ENCODE data around the gene SLC37A1.

The SLC37A1 gene

DNA sequence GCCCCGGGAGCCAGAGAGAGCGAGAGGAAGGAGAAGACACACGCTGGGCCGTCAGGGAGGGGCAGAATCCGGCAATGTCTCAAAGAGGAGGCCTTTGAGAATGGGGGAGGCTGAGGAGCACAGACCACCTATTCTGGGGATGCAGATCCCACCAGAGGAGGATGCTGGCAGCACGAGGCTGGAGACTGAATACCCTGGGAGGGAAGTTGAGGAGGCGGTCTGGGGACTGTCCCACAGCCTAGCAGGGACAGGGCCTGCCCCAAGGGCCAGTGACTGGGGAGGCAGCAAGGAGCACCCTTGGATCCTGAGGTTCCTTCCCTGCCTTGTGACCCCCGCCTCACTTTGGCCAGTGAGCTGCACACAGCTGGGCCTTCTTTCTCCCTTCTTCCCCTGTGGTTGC lies 49.2 kb downstream of the SLC37A1 start:
- DNase-seq (ENCODE audit: low read depth) = no peak

DNA sequence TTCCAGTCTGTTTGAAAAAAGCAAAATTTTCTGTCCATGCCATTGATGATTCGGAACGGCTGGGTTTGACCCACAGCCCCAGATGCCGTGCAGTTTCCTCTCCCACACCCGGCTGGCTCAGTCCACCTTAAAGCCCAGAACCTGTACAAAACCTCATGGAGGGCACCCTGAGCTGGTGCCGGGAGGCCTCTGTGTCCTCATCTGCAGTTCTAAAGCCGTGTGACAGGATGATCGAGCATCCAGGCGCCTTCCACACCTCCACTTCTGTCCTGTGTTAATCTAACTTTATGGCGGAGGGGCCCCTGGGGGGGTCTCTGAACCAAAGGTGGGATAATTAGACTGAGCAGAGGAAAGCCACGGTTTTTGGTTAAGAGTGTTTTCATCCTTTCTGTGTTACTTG lies 49.6 kb downstream of the SLC37A1 start:
- DNase-seq (ENCODE audit: low read depth) = no peak

GRCh38 chr21:42563686-42564085 lies 50.0 kb downstream of the SLC37A1 start:
- DNase-seq (ENCODE audit: low read depth) = no peak

DNA sequence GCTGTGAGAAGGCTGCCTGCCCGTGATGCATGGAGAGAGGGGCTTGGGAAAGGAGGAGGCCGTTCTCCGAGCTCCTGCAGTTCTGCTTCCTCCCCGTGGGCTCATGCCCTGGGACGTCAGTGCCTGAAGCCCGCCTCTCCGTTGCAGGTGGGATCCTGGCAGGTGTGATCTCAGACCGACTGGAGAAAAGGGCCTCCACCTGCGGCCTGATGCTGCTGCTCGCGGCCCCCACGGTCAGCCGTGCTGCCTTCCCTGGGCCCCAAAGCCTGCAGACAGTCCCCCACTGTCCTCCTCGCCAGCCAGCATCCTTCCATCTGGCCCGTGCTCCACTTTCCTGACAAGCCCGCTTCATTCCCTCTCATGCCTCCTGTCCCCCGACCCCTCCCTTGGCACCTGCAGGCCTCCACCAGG lies 50.9 kb downstream of the SLC37A1 start:
- no peak for DNase-seq (ENCODE audit: low read depth)

DNA sequence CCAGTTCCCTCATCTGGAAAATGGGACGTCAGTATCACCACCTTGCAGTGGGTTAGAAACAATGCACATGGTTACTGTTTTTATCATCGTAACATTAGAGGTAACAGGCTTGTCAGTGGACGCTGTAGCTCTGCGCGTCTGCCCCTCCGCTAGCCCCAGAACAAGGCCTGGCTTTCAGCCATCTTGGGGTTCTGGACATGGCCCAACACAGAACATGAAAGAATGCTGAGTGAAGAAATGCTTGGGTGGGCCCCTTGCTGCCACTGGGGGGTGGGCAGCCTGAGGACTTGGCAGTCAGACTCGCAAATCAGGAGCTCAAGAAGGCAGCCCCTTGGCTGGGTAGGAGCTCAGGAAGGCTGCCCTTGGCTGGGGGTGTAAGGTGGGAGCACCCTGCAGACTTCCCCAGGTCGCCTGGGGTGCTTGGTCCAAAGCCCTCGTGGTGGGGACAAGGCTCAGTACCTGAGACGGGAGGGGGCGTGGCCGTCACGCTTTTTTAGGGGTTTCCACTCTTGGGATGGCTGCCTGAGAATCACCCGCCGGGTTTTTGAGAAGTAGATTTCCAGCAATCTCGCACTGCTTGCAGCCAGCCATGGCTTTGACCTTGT lies 51.7 kb downstream of the SLC37A1 start:
- DNase-seq (ENCODE audit: low read depth) = no peak

GRCh38 chr21:42565886-42566523 lies 52.4 kb downstream of the SLC37A1 start:
- no peak for DNase-seq (ENCODE audit: low read depth)

- no peak for DNase-seq (ENCODE audit: low read depth)
Observed at GRCh38 chr21:42566524-42567213, 53.0 kb downstream of the SLC37A1 start.

DNA sequence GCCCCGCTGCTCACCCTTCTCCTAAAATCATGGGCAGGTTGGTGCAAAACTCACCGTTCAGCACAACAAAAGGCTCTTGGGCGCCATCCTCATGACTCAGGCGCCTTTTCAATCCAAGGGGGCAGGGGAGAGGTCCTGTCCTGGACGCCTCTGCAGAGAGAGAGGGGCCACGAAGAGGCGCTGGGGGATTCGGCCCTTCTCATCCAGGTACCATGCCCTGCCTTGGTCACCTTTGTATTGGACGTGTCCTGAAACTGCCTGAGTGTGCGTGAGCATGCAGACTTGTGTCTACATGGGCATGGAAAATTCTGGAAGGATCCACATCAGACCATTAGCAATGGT lies 53.5 kb downstream of the SLC37A1 start:
- no peak for DNase-seq (ENCODE audit: low read depth)

DNA sequence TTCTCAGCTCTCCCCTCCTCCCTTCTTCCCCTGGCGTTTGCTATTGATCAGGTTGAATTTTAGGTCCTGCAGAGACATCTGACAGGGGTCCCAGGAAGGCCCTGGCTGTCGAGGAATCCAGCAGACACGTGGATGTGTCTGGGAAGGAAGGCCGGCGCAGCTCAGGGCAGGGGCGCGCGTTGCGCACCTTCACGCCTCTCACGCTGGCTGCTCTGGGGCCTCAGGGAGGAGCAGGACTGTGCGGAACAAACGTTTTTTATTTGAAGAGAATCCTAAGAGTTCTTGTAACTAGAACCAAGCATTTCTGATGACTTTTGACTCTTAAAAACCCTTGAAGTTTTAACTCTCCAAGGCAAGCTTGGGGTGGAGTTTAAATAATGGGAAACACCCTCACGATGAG lies 54.2 kb downstream of the SLC37A1 start:
- DNase-seq (ENCODE audit: low read depth) = no peak

DNA sequence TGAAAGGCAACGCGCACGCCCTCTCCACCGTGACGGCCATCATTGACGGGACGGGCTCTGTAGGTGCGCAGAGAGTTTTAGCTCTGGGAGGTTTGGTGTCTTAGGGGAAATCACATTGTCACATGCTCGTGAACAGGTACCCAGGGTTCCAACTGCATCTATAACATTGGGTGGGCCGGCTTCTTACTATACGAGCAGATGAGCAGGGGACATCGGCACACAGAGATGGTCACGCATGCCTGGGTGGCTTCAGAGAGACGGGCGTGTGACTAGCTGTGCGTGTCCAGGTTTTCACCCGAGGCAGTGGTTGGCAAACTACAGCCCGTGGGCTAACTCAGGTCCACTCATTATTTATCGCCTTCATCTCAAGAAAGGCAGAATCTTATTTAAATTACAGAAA lies 54.7 kb downstream of the SLC37A1 start:
- DNase-seq (ENCODE audit: low read depth) = no peak

GRCh38 chr21:42568866-42569731 lies 55.4 kb downstream of the SLC37A1 start:
- DNase-seq (ENCODE audit: low read depth) = no peak

- no peak for DNase-seq (ENCODE audit: low read depth)
Observed at GRCh38 chr21:42569732-42570301, 56.2 kb downstream of the SLC37A1 start.

DNA sequence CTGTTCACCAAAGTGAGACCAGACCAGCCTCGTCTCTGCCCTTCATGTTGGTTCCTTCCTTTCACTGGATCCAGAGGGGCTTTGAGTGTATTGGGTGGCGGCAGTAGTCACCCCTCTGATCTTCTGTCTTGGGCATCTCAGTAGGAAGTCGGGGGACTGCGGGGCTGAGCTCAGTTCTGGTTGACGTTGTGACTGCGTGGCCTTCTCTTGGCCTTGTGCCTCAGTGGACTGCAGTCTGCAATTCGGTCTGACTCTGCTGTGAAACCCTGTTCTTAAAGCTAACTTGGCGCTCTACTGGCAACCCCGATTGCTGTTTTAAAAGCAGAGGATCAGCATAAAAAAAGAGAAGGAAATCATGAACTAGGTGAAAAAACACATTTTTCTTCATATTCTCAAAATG lies 56.7 kb downstream of the SLC37A1 start:
- no peak for DNase-seq (ENCODE audit: low read depth)

GRCh38 chr21:42570841-42571387 lies 57.3 kb downstream of the SLC37A1 start:
- no peak for DNase-seq (ENCODE audit: low read depth)

DNA sequence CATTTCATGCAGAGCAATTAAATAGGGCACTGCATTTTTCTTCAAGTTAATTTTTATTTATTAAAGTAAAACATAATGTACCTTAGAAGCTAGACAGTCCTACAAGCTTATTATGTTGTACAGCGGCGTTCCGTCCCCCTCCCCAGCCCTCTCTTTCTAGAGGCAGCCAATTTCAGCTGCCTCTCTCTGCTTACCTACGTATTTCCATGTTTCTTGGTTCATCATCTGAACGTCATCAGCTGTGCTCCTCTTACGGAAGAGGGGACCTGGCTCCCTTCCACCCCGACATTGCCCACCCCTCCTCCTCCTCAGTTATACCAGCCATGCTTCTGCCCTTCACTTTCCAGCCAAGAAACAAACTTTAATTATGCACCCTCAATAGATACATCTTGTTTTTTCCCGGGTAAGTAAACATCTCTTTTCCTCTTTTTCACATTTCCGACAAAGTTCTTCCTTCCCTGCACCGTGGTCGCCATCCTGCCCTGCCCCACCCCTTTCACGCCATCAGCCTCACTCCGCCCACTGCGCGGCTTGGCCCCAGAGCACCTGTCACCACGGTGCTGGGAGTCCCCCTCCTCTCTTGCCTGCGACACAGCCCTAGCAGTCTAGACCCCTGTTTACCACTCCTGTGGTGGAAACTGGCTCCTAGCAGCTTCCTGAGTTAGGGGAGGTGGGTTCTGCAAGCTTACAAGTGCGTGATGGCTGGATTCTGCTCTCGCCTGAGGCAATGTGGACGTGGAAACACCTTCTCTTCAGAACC lies 57.9 kb downstream of the SLC37A1 start:
- no peak for DNase-seq (ENCODE audit: low read depth)

DNA sequence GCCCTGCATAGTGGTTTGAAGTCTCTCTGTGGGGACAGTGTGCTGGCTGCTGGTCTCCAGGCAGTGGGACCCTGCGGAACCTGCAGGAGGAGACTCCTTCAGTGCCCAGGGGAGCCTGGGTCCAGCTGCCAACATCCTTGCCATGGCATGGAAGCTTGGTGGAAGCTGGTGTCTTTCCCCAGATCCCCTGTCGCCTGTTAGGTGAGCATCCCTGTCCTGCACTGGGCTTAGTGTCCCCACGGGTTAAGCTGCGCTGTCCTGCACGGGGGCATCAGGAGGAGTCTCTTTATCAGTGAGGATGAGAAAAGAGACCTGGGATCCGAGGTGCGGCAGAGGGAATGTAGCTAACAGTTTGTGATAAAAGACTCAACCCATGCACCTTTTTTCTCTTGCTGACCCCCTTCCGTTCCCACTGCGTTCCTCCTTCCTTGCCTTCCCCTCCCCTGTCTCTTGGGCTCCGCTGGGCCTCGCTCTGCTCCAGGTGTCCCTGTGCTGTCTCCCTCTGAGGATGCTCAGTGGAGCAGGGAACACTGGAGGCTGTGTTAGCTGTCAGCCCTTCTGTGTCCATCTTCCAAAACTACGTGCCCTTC lies 59.3 kb downstream of the SLC37A1 start:
- DNase-seq (ENCODE audit: low read depth) = no peak

- no peak for DNase-seq (ENCODE audit: low read depth)
Observed at GRCh38 chr21:42574234-42575027, 60.8 kb downstream of the SLC37A1 start.

GRCh38 chr21:42575111-42575510 lies 61.5 kb downstream of the SLC37A1 start:
- DNase-seq (ENCODE audit: low read depth) = no peak

GRCh38 chr21:42576639-42577038 lies 63.0 kb downstream of the SLC37A1 start:
- DNase-seq (ENCODE audit: low read depth) = no peak

GRCh38 chr21:42578034-42578433 lies 64.4 kb downstream of the SLC37A1 start:
- DNase-seq (ENCODE audit: low read depth) = no peak

Measured in activated T-cell treated with anti-CD3 and anti-CD28 coated beads for 1 hour (primary cell).